Measurements from ENCODE around the gene PRDX4.
"Not testable (repeated sequence)": the region's sequence is repeated elsewhere in the genome, so short reads cannot be mapped to it uniquely, and the experiment has no call there.

The PRDX4 gene

DNA sequence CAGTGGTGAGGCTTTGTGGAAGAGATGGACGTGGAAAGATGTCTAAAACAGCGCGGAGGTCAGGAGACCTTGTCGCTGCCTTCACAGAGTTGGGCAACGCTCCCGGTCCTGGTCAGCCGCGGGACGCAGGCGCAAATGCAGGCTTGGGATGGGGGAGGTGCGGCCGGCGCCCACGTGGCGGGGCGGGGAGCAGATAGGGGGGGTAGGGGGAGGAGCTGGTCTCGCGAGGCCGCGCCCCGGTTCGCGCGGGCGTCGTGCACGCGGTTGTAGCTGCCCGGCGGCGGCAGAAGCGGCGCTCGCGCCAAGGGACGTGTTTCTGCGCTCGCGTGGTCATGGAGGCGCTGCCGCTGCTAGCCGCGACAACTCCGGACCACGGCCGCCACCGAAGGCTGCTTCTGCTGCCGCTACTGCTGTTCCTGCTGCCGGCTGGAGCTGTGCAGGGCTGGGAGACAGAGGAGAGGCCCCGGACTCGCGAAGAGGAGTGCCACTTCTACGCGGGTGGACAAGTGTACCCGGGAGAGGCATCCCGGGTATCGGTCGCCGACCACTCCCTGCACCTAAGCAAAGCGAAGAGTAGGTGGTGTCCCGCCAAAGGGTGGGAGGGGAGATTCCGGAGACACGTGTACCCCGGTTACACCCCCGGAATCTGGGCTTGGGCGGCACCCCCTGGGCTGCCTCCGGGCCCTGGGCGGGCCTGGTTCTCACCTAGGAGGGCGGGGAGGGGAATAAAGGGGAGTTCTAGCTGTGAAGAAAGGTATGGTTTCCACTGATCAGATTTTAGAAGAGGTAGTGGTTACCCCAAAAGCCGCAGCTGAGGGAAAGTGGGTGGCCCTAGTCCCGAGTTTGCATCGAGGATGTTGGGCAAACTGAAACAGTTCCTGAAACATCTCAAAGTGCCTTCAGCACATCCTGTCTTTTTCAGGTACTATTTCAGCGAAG, at the start of gene PRDX4:
TSS of gene PRDX4 (plus strand) at position 255 of the 939 bp plus-strand sequence. CDS start at position 333, 78 bp downstream.
- peak; percentile 16 for FAIRE-seq

DNA sequence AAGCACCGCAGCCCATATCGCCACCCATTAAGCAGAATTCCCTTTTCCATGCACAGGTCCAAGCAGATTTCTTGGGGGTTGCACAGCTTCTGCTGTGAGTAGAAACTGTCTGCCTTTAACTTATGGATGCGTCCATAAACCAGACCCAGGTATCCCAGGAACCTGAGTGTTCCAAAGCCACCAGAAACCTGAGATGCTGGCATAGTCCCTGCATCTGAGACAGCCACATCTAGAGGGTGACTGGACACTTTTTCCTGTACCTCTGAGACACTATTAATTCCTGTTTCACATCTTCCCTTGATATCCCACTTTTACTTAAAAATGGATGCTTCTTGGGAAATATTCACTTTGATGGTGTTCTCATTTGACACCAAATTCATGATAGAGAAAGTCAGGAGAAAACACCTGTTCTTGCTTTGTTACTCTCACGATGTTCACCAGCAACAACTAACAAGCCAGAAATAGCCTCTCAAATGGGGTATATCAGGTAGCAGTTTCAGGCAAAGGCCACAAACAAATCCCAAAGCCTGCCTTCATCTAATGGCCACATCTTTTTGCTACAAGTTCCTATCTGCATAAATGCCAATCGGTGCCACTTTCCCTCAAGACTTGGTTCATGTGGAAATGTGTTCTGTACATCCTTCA, 45.5 kb upstream of the PRDX4 start:
- no peak for FAIRE-seq

DNA sequence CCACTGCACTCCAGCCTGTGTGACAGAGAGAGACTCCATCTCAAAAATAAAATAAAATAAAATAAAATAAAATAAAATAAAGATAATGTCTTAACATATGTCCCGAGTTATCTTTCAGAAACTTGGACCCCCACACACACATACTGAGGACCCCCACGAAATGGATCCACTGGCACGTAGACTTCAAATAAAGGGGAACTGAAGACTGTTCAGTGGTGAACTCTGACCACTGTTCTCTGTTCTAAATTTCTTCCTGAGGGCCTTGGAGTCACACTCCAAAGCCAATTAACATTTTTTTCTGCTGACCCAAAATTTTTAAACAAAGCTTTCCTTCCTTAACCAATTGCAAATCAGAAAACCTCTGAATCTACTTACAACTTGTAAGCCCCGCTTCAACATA, 43.5 kb upstream of the PRDX4 start:
- no peak for FAIRE-seq

DNA sequence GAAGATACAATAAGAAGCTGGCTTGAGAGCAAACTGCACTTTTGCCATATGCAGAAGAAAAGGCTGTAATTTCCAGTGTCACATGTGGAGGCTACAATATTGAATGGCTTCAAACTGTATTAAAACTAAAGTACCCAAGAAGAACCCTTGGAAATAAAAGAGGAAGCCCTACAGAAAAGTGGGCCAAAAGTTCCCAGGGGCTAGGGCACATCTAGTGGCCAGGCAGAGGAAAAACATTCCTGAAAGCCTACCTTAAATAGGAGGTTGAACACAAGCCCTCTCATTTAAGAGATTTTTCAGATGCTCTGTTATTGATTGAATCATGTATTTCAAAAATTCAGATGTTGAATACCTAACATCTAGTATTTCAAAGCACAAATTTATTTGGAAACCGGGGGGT, 40.6 kb upstream of the PRDX4 start:
- FAIRE-seq, result no peak

DNA sequence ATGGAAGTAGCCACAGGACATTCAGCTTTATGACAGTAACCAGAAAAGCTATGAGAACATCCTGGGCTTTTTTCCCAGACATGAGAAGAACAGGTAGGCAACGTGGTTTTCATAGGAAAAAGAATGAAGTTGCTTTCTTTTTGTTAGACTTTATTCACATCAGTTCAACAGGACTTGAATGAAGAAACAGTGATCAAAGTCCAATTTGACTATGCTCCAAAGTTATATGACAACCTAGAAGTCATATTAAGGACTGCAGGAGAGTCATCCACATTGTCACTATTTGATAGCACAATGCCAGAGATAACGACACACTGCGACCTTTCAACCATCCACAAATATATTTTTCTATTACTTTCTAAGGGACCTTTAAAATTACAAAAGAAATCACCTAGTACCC, 39.2 kb upstream of the PRDX4 start:
- FAIRE-seq, result no peak

DNA sequence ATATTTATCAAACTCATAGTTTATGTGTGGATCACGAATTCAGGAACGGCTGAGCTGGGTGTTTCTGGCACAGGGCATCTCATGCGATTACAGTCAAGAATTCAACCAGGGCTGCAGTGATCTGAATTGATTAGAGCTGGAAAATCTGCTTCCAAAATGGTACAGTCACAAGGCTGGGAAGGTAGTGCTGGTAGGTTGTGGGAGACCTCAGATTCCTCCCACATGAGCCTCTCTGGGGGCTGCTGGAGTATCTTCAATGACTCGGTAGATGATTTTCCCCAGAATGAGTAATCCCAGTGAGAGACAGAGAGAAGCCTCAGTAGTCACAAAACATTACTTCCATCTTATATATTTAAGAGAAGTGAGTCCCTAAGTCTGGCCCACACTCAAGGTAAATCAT, 36.2 kb upstream of the PRDX4 start:
- no peak for FAIRE-seq

DNA sequence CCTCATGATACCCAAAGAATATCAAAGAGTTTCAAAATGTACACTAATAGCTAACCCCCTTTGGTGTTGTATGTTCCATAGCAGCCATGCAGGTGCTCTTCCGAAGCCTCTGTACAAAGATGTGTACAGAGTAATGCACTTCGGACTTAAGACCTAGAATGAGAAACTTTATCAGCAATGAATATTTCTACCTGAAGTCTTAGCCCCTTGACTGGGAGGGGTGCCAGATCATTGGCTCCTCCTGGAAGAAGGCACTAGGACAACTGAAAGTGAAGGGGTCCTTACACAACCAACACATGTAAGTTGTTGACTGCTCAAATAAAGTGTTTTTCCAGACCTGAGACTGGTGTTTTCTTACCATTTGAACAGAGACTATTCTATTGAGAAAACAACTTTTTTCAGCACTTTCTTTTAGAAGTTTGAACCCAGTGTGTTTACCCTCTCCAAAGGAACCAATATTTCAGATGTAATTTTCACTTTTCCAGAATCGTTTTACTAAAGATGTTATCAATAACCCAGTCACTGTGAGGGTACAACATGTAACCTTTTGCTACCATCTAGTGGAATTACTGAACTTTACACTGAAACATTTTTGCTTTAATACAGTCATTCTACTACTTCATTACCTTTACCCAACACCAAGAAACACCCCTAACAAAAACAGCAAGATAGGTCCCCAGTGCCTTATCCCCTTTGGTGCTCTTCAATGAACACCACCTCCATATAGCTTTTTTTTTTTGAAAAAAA, 33.3 kb upstream of the PRDX4 start:
- peak; percentile 71 for FAIRE-seq

DNA sequence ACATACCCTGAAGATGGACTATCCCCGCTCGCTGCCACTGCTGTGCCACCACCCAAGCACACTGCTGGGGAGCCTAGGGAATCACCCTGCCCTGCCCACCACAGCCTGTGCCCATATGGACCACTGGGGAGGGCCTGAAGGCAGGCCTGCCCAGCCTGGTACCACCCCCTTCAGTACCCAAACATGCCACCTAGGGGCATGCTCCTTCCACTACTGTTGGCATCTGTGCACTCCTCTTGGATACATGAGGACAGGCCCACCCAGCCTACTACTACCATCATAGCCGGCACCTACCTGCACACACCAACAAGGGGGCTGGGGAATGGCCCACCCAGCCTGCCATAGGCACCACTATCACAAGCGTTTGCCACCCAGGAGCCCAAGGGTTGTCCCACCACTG, 30.1 kb upstream of the PRDX4 start:
- FAIRE-seq, result no peak

DNA sequence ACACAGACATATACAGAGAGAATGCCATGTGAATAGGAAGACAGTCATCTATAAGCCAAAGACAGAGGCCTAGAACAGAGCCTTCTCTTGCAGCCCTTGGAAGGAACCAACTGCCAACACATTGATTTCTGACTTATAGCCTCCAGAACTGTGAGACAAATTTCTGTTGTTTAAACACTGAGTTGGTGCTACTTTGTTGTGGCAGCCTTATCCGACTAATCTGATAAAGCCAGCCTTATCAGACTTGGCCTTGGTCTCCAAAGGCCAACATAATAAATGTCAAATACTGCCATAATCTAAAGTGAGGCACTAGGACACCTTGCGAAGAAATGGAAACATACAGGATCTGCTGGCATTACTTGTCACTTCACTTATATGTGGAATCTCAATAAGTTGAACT, 24.3 kb upstream of the PRDX4 start:
- no peak for FAIRE-seq

DNA sequence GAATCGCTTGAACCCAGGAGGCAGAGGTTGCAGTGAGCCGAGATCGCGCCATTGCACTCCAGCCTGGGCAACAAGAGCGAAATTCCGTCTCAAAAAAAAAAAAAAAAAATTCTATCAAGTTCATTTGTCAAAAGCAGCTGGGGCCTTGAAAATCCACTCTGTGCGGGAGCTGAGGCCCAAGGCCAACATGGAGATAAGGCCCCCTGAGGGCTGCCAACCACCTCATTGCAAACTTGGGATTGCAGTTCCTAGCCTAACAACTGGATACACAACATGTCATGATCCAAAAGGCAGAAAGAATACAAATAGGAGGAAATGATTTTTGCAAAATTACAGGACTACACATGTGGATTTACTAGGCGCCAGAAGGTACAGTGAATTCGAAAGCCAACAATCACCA, 22.5 kb upstream of the PRDX4 start:
- FAIRE-seq, result no peak

DNA sequence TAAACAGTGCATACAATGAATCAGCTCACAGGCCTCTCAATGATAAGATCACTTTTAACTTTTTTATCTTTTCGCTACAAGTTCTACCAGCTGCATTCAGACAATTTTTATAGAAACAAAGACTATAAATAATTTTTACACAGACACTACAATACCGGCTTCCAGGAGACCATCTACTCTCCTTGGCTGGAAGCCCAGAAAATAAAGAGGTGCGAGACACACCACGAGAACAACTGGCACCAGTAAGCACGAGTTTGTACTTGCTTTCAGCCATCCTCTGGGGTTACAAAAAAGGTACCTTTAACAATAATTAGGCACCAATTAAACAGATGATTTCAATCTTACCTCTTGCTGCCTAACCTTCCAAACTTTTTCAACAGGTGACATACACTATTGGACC, 11.2 kb upstream of the PRDX4 start:
- no peak for FAIRE-seq

DNA sequence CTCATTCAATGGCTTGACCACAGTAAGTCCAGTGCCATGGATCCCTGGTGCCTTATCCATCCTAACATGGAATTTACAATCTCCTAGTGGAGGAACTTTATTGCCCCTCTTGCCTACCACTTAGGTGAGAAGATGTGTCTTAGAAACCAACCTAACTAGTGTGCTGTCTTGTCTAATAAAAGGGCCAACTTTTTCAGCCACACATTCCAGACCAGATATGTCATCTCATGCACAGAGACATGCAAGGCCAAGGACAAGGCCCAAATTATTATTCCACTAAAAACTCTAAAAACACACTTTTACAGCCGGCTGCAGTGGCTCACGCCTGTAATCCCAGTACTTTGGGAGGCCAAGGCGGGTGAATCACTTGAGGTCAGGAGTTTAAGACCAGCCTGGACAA, 10.6 kb upstream of the PRDX4 start:
- FAIRE-seq, result no peak

DNA sequence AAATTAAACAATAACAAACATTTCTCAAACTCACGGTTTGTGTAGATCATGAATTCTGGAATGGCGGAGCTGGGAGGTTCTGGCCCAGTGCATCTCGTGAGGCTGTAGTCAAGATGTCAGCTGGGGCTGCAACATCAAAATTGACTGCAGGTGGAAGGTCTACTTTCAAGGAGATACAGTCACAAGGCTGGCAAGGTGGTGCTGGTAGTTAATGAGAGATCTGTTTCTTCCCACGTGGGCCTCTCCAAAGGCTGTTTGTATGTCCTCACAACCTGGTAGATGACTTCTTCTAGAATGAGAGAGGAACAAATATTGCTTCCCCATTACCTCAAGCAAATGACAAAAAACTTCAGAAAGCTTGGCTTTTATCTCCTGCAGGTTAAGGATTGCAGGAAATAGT, 8.0 kb upstream of the PRDX4 start:
- no peak for FAIRE-seq

DNA sequence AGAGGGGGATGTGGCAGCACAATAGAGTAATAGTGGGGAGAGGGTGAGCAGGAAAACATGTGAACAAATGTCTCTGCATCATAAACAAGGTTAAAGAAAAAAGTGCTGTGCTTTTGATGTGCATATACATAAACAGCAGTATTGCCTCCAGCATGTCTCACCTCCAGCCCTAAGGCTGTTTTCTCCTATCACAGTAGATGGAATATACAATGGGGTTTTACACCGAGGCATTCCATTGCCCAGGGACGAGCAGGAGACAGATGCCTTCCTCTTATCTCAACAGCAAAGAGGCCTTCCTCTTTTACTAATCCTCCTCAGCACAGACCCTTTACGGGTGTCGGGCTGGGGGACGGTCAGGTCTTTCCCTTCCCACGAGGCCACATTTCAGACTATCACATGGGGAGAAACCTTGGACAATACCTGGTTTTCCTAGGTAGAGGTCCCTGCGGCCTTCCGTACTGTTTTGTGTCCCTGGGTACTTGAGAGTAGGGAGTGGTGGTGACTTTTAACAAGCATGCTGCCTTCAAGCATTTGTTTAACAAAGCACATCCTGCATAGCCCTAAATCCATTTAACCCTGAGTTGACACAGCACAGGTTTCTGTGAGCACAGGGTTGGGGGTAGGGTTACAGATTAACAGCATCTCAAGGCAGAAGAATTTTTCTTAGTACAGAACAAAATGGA, 7.1 kb upstream of the PRDX4 start:
- FAIRE-seq, result not testable (repeated sequence)

DNA sequence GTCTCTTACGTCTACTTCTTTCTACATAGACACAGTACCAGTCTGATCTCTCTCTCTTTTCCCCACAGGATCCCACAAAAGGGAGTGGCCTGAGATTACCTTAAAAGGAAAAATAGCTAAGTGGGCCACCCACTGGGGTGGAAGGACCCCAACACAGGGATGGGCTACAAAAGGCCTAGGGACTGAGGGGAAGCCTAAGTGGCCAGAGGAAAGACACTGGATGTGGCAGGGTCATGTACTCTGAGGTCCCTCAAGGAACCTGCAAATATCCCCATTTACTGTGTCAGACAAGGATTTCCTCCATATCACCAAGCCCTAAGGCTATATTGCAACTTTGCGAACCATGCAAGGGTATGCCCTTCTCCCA, 6.5 kb upstream of the PRDX4 start:
- FAIRE-seq, result no peak

DNA sequence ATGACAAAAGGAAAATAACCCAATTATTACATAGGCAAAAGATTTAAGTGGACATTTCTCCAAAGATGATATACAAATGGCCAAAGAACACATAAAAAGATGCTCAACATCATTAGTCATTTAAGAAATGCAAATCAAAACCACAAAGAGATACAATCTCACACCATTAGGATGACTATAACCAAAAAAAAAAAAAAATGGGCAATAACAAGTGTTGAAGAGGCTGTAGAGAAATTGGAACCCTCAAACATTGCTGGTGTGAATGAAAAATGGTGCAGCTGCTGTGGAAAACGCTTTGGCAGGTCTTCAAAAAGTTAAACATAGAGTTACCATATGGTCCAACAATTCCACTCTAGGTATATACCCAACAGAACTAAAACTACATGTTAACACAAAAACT, 5.6 kb upstream of the PRDX4 start:
- no peak for FAIRE-seq

DNA sequence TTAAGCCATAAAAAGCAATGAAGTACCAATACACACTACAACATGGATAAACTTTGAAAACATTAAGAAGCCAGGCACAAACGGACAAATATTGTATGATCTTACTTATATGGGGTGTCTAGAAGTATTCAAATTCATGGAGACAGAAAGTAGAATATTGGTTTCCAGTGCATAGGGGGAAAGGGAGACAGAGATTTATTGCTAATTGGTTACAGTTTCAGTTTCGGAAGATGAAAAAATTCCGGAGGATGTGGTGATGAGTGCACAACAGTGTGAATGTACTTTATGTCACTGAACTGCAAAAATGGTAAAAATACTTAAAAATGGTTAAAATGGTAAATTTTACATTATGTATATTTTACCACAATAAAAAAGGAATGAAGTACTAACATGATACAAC, 5.1 kb upstream of the PRDX4 start:
- peak; percentile 30 for FAIRE-seq

DNA sequence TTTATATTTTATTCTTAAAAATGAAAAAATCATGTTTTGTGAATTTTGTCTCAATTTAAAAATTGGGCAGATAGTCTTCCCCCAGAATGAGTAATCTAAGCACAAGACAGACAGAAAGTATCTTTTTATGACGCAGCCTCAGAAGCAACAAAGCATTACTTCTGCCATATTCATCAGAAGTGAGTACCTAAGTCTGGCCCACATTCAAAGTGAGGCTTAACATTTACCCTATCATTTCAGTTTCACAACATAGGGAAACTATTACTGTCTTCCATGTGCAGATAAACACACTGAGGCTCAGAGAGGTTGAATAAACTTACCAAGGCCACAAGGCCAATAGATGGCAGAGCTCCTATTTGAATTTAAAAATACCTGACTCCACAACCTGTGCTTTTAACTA, 4.4 kb upstream of the PRDX4 start:
- no peak for FAIRE-seq

DNA sequence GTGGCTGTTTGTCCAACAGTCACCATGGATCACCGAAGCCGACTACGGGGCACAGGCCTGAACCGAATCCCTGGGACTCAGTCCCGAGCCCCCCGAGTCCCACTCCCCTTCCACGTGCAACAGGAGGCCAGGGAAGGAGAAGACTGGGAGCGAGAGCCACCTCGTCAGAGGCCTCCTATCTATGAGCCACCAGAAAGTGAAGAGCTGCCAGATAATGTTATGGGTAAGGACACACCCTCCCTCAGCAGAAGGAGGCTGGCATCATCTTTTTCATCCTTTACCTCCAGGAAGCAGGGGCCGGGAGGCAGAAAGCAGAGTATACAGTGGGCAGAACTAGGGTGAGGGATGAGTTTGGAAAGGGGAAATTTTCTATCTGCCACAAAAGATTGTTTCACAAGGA, 2.8 kb upstream of the PRDX4 start:
- no peak for FAIRE-seq

DNA sequence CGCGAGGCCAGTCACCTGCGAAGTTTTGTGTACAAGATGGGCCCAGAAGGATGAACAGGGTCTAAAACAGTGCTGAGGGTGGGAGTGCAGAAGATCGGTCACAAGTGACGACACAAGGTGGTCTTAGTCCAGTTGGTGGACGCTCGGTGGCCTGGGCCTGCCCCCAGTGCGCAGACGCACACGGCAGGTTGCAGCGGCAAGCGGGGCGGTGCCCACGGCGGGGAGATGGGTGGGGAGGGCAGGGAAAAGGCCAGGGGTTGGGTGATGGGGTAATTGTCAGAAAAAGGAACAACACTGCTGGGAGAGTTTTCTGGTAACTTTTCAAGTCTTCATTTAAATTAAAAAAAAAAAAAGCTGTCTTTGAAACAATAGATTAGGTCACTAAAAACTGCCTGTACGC, 1.0 kb upstream of the PRDX4 start:
- no peak for FAIRE-seq

DNA sequence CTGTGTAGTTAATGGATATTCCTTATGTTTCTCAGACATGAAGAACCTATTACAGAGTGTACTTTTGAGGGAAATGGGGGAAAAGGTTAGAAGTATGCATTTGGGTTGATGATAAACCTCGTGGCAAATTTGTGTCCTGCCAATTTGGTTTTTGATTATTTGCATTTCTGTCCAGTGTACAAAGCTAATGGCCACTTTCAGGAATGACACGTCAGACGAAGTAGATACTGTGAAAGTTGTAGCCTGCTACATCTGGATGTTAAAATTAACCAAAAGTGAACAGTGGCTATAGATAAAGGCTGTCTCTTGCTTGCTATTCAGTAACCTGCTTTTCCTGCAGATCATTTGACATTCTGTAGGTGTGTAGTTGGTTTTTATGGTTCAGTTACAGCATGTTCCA, 1.0 kb downstream of the PRDX4 start:
- no peak for FAIRE-seq

DNA sequence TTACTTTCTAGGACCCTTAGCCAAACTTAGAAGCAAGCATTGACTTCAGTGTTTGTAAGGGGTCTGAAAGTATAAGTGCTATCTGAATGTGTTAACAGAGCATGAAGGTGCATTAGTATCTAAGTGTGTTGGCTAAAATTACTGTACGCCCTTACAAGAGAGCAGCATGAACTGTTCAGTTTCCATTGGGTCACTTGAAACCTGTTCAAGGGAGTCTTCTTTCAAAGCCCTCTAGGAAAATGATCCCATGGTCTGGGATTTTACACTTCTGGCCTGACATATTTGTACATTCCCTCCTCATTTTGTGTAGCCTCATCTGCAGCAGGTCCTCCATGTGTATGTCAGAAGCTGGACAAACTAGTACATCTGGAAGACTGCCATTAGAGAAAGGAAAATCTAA, 3.2 kb downstream of the PRDX4 start:
- FAIRE-seq, result no peak

DNA sequence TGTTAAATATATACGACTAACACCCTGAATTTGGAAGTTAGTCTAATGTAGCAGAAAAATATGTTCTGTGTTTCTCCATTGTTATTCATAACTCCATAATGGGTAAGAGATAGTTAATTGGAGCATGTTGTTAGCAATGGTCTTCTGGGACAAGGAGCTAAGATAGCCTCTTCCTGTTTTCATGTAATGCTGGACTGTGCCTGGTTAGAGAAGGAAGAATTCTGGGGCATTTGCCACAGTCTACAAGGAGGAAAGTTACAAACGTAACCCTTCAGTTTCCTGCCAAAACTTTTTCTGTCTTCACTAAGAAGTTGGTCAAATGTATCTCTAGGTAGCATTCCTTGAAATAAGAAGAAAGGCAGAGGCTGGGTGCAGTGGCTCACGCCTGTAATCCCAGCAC, 5.8 kb downstream of the PRDX4 start:
- no peak for FAIRE-seq
